ENCODE data around the gene IMMP2L.

- TF ChIP-seq CTCF (conservative IDR thresholded peaks at IDR 0.05; ENCODE audit: low read length) (no peak), EZH2phosphoT487 (IDR thresholded peaks at IDR 0.05; ENCODE audit: borderline replicate concordance) (no peak)
Observed at GRCh38 chr7:111137296-111138192, 424.7 kb downstream of the IMMP2L start.

All from Loucy (cell line).